Naive thymus-derived CD4-positive, alpha-beta T cell (primary cell): ENCODE results near the gene APOA1. TPM values are rescaled to one million over a fixed set of nuclear protein-coding genes. Genes with fewer than 3 reads are reported as not detected.

Source experiments
- ATAC-seq: fragments of 150-1000 bp; cut with Tn5 transposase; 2 replicates; pipeline ENCODE4 v1.10.0; 2021; ENCODE audit warnings: mild to moderate bottlenecking, moderate library complexity
- CTCF ChIA-PET: fragments of 350-600 bp; sonication (Branson Sonifier 250); formaldehyde crosslinking; loops from one replicate; lab custom pipeline; 2021; ENCODE audit warnings: antibody characterized with exemption; lab: Charles Lee
- POLR2A ChIA-PET: fragments of 350-600 bp; sonication (Branson Sonifier 250); formaldehyde crosslinking; loops from one replicate; lab custom pipeline; 2021; ENCODE audit warnings: antibody characterized with exemption, inconsistent platforms; lab: Charles Lee
- DNase-seq, 9 donors: peaks; one replicate each; pipeline versions ENCODE4 v3.0.0 to v3.0.0-alpha.2; 2020 to 2022; ENCODE audit warnings: mixed read lengths in 1 of 9
- H3K27ac ChIP-seq: one replicate; pipeline ENCODE4 v1.7.0; 2013; ENCODE audit warnings: mild to moderate bottlenecking, low read depth, low read length, moderate library complexity
- H3K27me3 ChIP-seq, 2 donors: one replicate each; pipeline ENCODE4 v1.7.0; 2013; ENCODE audit warnings: low read length in 2 of 2, mild to moderate bottlenecking in 2 of 2, moderate library complexity in 2 of 2; ENCODE audit not compliant: control insufficient read depth in 2 of 2, insufficient read depth in 2 of 2
- H3K36me3 ChIP-seq, 3 experiments: 1 replicate in 2 of 3; 2 replicates in 1 of 3; pipeline ENCODE4 v1.7.0; 2013; ENCODE audit warnings: low read length in 3 of 3, mild to moderate bottlenecking in 3 of 3, moderate library complexity in 1 of 3; ENCODE audit not compliant: insufficient read depth in 3 of 3, control insufficient read depth in 2 of 3
- H3K4me1 ChIP-seq, 2 donors: one replicate each; pipeline ENCODE4 v1.7.0; 2013; ENCODE audit warnings: low read length in 2 of 2, mild to moderate bottlenecking in 2 of 2, moderate library complexity in 1 of 2; ENCODE audit not compliant: control insufficient read depth in 2 of 2, insufficient read depth in 2 of 2
- H3K4me3 ChIP-seq: 2 replicates; pipeline ENCODE4 v1.7.0; 2013; ENCODE audit warnings: mild to moderate bottlenecking, low read length
- H3K9me3 ChIP-seq, 3 experiments: 1 replicate in 2 of 3; 2 replicates in 1 of 3; pipeline ENCODE4 v1.7.0; 2013; ENCODE audit warnings: low read length in 3 of 3; ENCODE audit not compliant: control insufficient read depth in 2 of 3
- H3K27ac Mint-ChIP-seq, 9 donors: one replicate each; pipeline ENCODE4 v1.8.0; 2020 to 2022; ENCODE audit warnings: mixed read lengths in 9 of 9, mild to moderate bottlenecking in 8 of 9, moderate library complexity in 5 of 9, inconsistent platforms in 2 of 9
- H3K27me3 Mint-ChIP-seq, 5 donors: one replicate each; pipeline ENCODE4 v1.8.0; 2021 to 2022; ENCODE audit warnings: mixed read lengths in 5 of 5, mild to moderate bottlenecking in 1 of 5
- H3K36me3 Mint-ChIP-seq, 5 donors: one replicate each; pipeline ENCODE4 v1.8.0; 2020 to 2022; ENCODE audit warnings: mixed read lengths in 5 of 5, mild to moderate bottlenecking in 3 of 5, inconsistent platforms in 1 of 5
- H3K4me1 Mint-ChIP-seq, 7 donors: one replicate each; pipeline ENCODE4 v1.8.0; 2020 to 2022; ENCODE audit warnings: mixed read lengths in 7 of 7, mild to moderate bottlenecking in 3 of 7, inconsistent platforms in 1 of 7
- H3K4me3 Mint-ChIP-seq, 10 donors: one replicate each; pipeline ENCODE4 v1.8.0; 2020 to 2022; ENCODE audit warnings: mild to moderate bottlenecking in 10 of 10, mixed read lengths in 10 of 10, moderate library complexity in 6 of 10, inconsistent platforms in 2 of 10
- H3K9me3 Mint-ChIP-seq, 11 donors: one replicate each; pipeline ENCODE4 v1.8.0; 2020 to 2022; ENCODE audit warnings: mixed read lengths in 11 of 11, mild to moderate bottlenecking in 4 of 11, inconsistent platforms in 1 of 11, moderate library complexity in 1 of 11
- intact Hi-C, 2 donors: fragments of 100-400 bp; cut with micrococcal nuclease; formaldehyde crosslinking; loops; one replicate each; pipeline ENCODE4 v1.15.1; 2023
- polyA plus RNA-seq, 2 donors: library from polyadenylated mRNA; unstranded; fragments of 300-500 nt; fragmentation: Illumina TruSeq; gene quantifications; one replicate each; pipeline ENCODE4 v1.2.3, GENCODE V29; 2021
- total RNA-seq, 6 experiments: library from RNA in 5 of 6; stranded (reverse) in 5 of 6; gene quantifications; 1 replicate in 5 of 6; 2 replicates in 1 of 6; pipeline ENCODE4 v1.2.3 and lab custom pipeline; 2021 to 2026

APOA1 gene
- total and polyA plus RNA-seq, 7 experiments from 2014 or later = 0.24 to 0.70 (median 0.51) TPM; not detected in 2

DNA sequence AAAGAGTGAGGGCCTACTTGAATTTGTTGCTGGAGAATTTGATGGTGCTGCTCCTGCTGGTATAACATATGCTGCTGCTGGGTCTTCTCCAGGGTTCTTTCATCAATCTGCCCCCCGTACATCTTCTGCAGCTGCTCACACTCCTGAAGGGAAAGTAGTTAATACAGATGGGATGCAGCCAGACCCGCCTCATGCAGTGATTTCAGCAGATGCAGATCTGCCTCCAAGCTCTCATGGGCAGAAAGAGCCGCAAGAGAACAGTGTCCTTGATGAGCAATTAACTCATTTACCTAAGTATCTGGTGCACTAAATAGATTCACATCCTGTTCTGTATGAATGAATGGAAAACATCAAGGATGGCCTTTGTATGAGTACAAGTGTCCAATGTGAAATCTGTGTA lies 24.8 kb upstream of the APOA1 start:
- POLR2A ChIA-PET = interaction anchor here (0.6 to 1.0 kb wide), 2 partner anchors 181 to 236 kb away, joined by 3 read pairs; partner anchors contain the start of gene SIK3

DNA sequence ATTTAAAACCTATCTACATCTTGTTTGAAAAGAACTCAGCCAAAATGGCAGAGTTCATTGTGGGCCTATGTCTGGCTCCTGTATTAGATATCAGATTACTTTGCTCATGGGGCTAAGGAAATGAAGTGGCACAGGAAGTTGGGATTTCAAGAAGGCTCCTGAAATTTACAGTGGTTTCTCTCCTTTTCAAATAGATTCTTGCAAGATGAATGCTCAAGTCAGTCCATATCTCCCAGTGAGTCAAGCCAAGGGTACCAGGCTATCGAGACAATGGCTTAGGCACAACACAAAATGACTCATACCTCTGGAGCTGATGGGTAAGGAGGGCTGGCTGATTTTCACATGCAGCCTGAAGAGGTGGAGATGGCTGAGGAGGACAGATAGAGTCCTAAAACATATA lies 24.1 kb upstream of the APOA1 start:
- Mint-ChIP-seq H3K4me1 (peaks cover 2 to 17% (median 11%) of the 10 kb centered on the region in 7 donors), H3K36me3 (peaks cover 13 to 76% (median 43%) of the 10 kb centered on the region in 5 donors), H3K27me3 (no peaks in the 10 kb centered on the region), H3K27ac (peak overlapping the region in 3 of 9 donors; percentile 36 to 45 (median 41)), H3K4me3 (no peak overlapping the region), H3K9me3 (no peaks in the 10 kb centered on the region)
- no peaks in the 10 kb centered on the region for H3K27me3 ChIP-seq
- peaks cover 2% of the 10 kb centered on the region in 2 donors for H3K4me1 ChIP-seq
- H3K36me3 ChIP-seq = peaks cover 8 to 87% (median 19%) of the 10 kb centered on the region in 3 experiments
- DNase-seq (no peak), ATAC-seq (no peak)
- ChIA-PET CTCF (interaction anchor here (0.6 kb wide), 1 partner anchor 26 kb away, joined by 3 read pairs; no protein-coding TSS in a partner anchor), POLR2A (interaction anchor here (0.6 to 1.0 kb wide), 3 partner anchors 181 to 236 kb away, joined by 3 to 4 read pairs (median 3); partner anchors contain the start of gene SIK3)
- intact Hi-C loops = no loop called here
- no peak overlapping the region for H3K27ac ChIP-seq
- no peak overlapping the region for H3K4me3 ChIP-seq
- H3K9me3 ChIP-seq = no peaks in the 10 kb centered on the region

More for the DNA sequence above, 24.8 kb upstream of the APOA1 start:
- no peaks in the 10 kb centered on the region for H3K27me3 Mint-ChIP-seq
- H3K9me3 Mint-ChIP-seq = no peaks in the 10 kb centered on the region
- Histone ChIP-seq H3K27me3 (no peaks in the 10 kb centered on the region), H3K36me3 (peaks cover 13 to 92% (median 20%) of the 10 kb centered on the region in 3 experiments), H3K9me3 (no peaks in the 10 kb centered on the region), H3K4me1 (no peaks in the 10 kb centered on the region), H3K27ac (no peak overlapping the region), H3K4me3 (no peak overlapping the region)
- ATAC-seq (no peak), DNase-seq (no peak)
- intact Hi-C loops = no loop called here
- peaks cover 13 to 79% (median 44%) of the 10 kb centered on the region in 5 donors for H3K36me3 Mint-ChIP-seq
- CTCF ChIA-PET = interaction anchor here (0.6 kb wide), 1 partner anchor 27 kb away, joined by 3 read pairs; no protein-coding TSS in a partner anchor
- H3K4me3 Mint-ChIP-seq = no peak overlapping the region
- H3K4me1 Mint-ChIP-seq = peaks cover 0 to 10% (median 5%) of the 10 kb centered on the region in 7 donors
- H3K27ac Mint-ChIP-seq = no peak overlapping the region

DNA sequence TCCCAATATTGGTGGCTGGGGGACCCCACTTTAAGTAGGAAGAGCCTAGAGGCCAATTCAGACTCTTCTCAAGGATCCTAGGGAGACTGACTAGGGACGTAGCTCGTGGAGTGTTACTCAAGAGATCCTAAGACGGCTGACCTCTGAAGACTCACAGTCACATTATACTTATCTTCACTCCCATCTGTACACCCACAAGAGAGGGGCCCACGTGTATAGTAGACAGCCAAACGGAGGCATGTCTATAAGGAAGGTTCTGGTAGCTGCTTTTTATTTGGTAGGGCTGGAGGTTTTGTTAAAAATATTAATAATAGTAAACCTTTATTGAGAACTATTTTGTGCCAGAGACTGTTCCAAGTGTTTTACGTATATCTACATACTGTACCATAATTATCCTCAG lies 22.9 kb upstream of the APOA1 start:
- Mint-ChIP-seq H3K27me3 (no peaks in the 10 kb centered on the region), H3K9me3 (no peaks in the 10 kb centered on the region), H3K4me1 (peaks cover 13 to 24% (median 20%) of the 10 kb centered on the region in 7 donors), H3K27ac (peak overlapping the region in 1 of 9 donors; percentile 78), H3K4me3 (no peak overlapping the region), H3K36me3 (peaks cover 5 to 67% (median 36%) of the 10 kb centered on the region in 5 donors)
- ATAC-seq = no peak
- Histone ChIP-seq H3K27me3 (no peaks in the 10 kb centered on the region), H3K9me3 (no peaks in the 10 kb centered on the region), H3K27ac (no peak overlapping the region), H3K36me3 (peaks cover 8 to 77% (median 19%) of the 10 kb centered on the region in 3 experiments), H3K4me1 (peaks cover 14% of the 10 kb centered on the region in 2 donors), H3K4me3 (no peak overlapping the region)
- ChIA-PET POLR2A (no interaction called here), CTCF (no interaction called here)
- intact Hi-C loops = no loop called here
- no peak for DNase-seq

DNA sequence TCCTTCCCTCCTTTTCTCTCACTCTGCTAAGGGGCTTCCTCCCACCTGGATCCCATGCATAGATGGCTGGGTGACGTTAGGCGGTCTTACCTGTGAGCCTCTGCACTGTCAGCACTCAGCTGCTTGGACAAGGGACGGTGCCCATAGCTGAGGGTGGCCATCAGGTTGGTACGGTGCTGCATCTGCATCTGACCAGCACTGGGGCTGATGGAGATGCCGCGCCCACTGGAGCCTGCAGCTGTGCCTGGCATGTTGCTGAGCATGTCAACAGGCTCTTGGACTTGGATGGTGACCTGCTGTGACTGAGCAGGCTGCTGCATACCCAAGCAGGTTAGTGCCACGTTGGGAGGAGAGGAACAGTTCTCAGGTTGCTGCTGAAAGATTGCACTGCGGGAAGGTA lies 21.8 kb upstream of the APOA1 start:
- Histone ChIP-seq H3K4me1 (peaks cover 25% of the 10 kb centered on the region in 2 donors), H3K9me3 (no peaks in the 10 kb centered on the region), H3K36me3 (peaks cover 8 to 66% (median 19%) of the 10 kb centered on the region in 3 experiments), H3K27me3 (no peaks in the 10 kb centered on the region), H3K27ac (no peak overlapping the region), H3K4me3 (no peak overlapping the region)
- no peaks in the 10 kb centered on the region for H3K9me3 Mint-ChIP-seq
- no peaks in the 10 kb centered on the region for H3K27me3 Mint-ChIP-seq
- ATAC-seq (no peak), DNase-seq (no peak)
- peaks cover 19 to 33% (median 31%) of the 10 kb centered on the region in 7 donors for H3K4me1 Mint-ChIP-seq
- ChIA-PET CTCF (interaction anchor here (0.9 kb wide), 1 partner anchor 247 kb away, joined by 4 read pairs; no protein-coding TSS in a partner anchor), POLR2A (interaction anchor here (1.6 kb wide), 1 partner anchor 23 kb away, joined by 5 read pairs; no protein-coding TSS in a partner anchor)
- H3K27ac Mint-ChIP-seq = peak overlapping the region in 2 of 9 donors; percentile 8 to 20
- peaks cover 5 to 61% (median 31%) of the 10 kb centered on the region in 5 donors for H3K36me3 Mint-ChIP-seq
- H3K4me3 Mint-ChIP-seq = peak overlapping the region in 1 of 10 donors; percentile 32
- intact Hi-C loops = loop anchor here in 1 of 2 donors (10.0 kb wide), 1 partner anchor 956 kb away; no protein-coding TSS in a partner anchor

DNA sequence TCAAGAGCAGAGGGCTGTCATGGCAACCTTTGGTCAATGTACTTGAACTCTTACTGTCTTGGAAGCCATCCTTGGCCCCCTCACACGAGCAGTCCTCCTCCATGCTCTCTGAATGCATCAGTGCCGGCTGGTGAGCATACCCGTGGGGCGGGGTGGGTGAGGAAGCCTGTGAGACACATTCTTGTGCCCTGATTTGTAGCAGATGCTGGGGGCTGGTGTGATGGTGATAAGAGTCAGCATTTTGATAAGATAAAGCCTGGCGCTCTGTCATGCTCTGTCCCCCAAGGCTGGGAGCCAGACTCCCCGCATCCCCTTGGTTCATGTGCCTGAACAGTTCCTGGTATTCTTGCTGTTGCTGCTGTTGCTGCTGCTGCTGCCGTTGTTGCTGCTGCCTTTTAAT lies 20.5 kb upstream of the APOA1 start:
- Histone ChIP-seq H3K36me3 (peaks cover 6 to 53% (median 19%) of the 10 kb centered on the region in 3 experiments), H3K27me3 (no peaks in the 10 kb centered on the region), H3K9me3 (no peaks in the 10 kb centered on the region), H3K27ac (no peak overlapping the region), H3K4me3 (no peak overlapping the region), H3K4me1 (peaks cover 36% of the 10 kb centered on the region in 2 donors)
- Mint-ChIP-seq H3K27ac (peak overlapping the region in 1 of 9 donors; percentile 38), H3K27me3 (no peaks in the 10 kb centered on the region), H3K36me3 (peaks cover 5 to 51% (median 23%) of the 10 kb centered on the region in 5 donors), H3K4me1 (peaks cover 32 to 46% (median 43%) of the 10 kb centered on the region in 7 donors), H3K4me3 (no peak overlapping the region), H3K9me3 (no peaks in the 10 kb centered on the region)
- no peak for DNase-seq
- intact Hi-C loops = loop anchor here in 1 of 2 donors (10.0 kb wide), 1 partner anchor 957 kb away; no protein-coding TSS in a partner anchor
- ChIA-PET CTCF (interaction anchor here (0.6 kb wide), 1 partner anchor 301 kb away, joined by 3 read pairs; no protein-coding TSS in a partner anchor), POLR2A (no interaction called here)
- no peak for ATAC-seq

DNA sequence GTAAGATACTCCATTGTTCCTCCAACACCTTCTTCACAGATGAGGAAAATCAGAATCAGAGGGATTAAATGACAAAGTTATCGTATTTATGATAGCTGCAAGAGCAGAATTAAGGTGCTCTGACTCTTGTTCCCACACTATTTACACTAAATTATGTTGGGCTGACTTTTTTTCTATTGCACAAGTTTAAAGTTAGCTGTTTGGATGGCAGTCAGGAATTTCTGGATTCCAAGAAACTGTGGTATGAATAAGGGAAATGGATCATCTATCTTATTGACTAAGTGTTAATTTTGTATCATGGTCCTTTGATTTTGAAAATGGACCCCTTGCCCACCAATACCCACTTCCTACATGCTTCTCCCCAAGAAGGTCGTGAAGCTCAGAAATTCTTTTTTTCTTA lies 19.9 kb upstream of the APOA1 start:
- Mint-ChIP-seq H3K27ac (peak overlapping the region in 3 of 9 donors; percentile 4 to 76 (median 25)), H3K4me1 (peaks cover 38 to 52% (median 49%) of the 10 kb centered on the region in 7 donors), H3K4me3 (no peak overlapping the region), H3K9me3 (no peaks in the 10 kb centered on the region), H3K36me3 (peaks cover 5 to 49% (median 23%) of the 10 kb centered on the region in 5 donors), H3K27me3 (no peaks in the 10 kb centered on the region)
- Histone ChIP-seq H3K4me3 (no peak overlapping the region), H3K27ac (no peak overlapping the region), H3K27me3 (no peaks in the 10 kb centered on the region), H3K4me1 (peaks cover 42 to 43% of the 10 kb centered on the region in 2 donors), H3K9me3 (no peaks in the 10 kb centered on the region), H3K36me3 (peaks cover 6 to 48% (median 18%) of the 10 kb centered on the region in 3 experiments)
- DNase-seq (no peak), ATAC-seq (no peak)
- intact Hi-C loops = loop anchor here in 1 of 2 donors (10.0 kb wide), 1 partner anchor 957 kb away; no protein-coding TSS in a partner anchor
- POLR2A ChIA-PET = no interaction called here
- CTCF ChIA-PET = interaction anchor here (0.6 kb wide), 1 partner anchor 301 kb away, joined by 3 read pairs; no protein-coding TSS in a partner anchor
